Lower leg skin (tissue), 4 donors: ENCODE results near the gene BAMBI. TPM values are rescaled to one million over a fixed set of nuclear protein-coding genes. Genes with fewer than 3 reads are reported as not detected.

Experiments used
- DNase-seq, 2 donors: peaks; one replicate each; pipeline ENCODE4 v3.0.0-alpha.2; 2019; ENCODE audit warnings: low spot score in 2 of 2
- H3K4me3 ChIP-seq: fragments of 200-600 bp; sonication (generic); 2 replicates; pipeline ENCODE4 v1.5.1; 2017; ENCODE audit warnings: mild to moderate bottlenecking, low read depth; ENCODE audit not compliant: poor library complexity, severe bottlenecking
- POLR2A ChIP-seq, 2 donors: fragments of 450-650 bp; IDR thresholded peaks; one replicate each; pipeline ENCODE4 v1.6.1; 2016 to 2017; ENCODE audit warnings: antibody characterized with exemption in 2 of 2, mild to moderate bottlenecking in 1 of 2, moderate library complexity in 1 of 2
- WGBS, 2 donors: methylation state at CpG; one replicate each; pipeline ENCODE4 v1.1.5; 2018; 5-methylcytosine and 5-hydroxymethylcytosine counted together
- intact Hi-C: fragments of 100-400 bp; cut with DNase I; formaldehyde crosslinking; loops from one replicate; pipeline ENCODE4 v1.15.0; 2023; ENCODE audit warnings: low total_unique reads
- total RNA-seq, 4 donors: library from RNA; depleted of rRNA; stranded (reverse); fragments of >200 nt; gene quantifications; one replicate each; pipeline ENCODE4 v1.1.0, GENCODE V29; 2016
- TF ChIP-seq, protein P1 (sequence below), 3 donors: fragments of 450-650 bp; IDR thresholded peaks; one replicate each; pipeline ENCODE4 v1.5.1; 2016; ENCODE audit warnings: antibody characterized with exemption in 3 of 3, mild to moderate bottlenecking in 3 of 3, moderate library complexity in 2 of 3

Gene BAMBI
- total RNA-seq, 4 donors from 2014 or later: 4.0 to 14.8 (median 11.1) TPM

DNA sequence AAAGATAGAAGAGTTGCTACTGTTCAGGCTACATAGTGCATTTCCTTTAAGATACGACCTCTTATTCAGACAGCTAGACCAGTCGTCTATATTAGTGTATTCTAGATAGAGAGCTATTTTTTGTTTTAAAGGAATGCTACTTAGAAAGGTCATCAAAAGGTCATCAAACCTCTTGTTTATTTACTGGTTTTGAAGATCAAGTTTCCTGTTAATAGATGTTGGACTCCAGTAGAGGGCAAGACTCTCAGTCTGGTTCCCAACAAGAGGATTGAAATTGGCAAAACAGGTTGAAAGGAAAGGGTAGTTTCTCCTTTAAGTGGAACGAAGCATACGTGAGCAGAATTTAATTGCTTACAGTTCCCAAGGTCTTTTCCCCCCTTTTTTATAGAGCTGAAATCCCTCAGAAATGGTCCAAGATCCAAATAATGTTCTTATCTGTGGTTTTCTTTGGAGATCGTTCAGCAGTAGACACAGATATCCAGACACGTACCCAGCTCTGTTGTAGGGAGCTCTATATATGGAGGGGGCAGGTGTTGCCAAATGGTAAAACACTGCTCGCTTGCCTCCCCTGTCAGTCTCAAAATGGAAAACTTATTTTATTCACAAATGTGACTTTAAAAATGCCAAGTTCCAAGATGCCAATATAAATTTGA is 37.2 kb downstream of the BAMBI start:
- WGBS, 2 donors: 69% methylated on average over 7 of the region's 7 CpGs
- H3K4me3 ChIP-seq: no peak overlapping the region
- no peak for DNase-seq
- no peak for TF ChIP-seq POLR2A (IDR thresholded peaks at IDR 0.05)
- TF ChIP-seq, protein P1, sequence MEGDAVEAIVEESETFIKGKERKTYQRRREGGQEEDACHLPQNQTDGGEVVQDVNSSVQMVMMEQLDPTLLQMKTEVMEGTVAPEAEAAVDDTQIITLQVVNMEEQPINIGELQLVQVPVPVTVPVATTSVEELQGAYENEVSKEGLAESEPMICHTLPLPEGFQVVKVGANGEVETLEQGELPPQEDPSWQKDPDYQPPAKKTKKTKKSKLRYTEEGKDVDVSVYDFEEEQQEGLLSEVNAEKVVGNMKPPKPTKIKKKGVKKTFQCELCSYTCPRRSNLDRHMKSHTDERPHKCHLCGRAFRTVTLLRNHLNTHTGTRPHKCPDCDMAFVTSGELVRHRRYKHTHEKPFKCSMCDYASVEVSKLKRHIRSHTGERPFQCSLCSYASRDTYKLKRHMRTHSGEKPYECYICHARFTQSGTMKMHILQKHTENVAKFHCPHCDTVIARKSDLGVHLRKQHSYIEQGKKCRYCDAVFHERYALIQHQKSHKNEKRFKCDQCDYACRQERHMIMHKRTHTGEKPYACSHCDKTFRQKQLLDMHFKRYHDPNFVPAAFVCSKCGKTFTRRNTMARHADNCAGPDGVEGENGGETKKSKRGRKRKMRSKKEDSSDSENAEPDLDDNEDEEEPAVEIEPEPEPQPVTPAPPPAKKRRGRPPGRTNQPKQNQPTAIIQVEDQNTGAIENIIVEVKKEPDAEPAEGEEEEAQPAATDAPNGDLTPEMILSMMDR (IDR thresholded peaks at IDR 0.05): no peak
- intact Hi-C loops: no loop called here

DNA sequence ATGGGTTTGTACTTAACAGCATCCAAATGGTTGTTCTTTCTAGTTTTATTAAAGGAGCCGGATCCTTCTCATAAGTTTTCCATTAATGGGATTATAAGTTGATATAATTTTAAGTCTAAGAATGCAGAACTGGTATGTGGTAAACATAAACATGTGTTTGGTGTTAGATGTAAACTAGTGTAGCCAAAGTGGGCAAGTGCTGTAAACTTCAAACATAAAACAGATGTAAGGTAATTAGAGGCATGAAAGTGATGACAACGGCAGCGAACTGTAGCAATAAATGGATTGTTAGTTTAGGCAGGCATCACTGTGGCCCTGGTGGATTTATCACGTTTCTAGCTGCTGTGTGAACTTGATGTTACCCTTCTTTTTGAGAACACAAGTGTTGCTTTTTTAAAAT is 37.9 kb downstream of the BAMBI start:
- intact Hi-C loops: no loop called here
- TF ChIP-seq, protein P1 (IDR thresholded peaks at IDR 0.05): no peak
- no peak for TF ChIP-seq POLR2A (IDR thresholded peaks at IDR 0.05)
- no peak overlapping the region for H3K4me3 ChIP-seq
- 54 to 58% methylated on average over 4 of the region's 4 CpGs for WGBS, 2 donors
- no peak for DNase-seq

DNA sequence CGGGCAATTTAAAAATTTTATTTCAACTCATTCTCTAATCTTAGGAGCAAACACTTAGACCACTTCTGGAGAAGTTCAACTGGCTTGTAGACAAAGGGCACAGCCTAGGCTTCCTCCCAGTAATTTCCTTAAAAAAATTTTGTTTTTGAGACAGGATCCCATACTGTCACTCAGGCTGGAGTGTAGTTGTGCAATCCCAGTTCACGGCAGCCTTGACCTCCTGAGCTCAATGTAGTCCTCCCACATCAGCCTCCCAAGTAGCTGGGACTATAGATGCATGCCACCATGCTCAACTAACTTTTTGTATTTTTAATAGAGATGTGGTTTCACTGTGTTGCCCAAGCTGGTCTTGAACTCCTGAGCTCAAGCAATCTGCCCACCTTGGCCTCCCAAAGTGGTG is 38.4 kb downstream of the BAMBI start:
- no peak overlapping the region for H3K4me3 ChIP-seq
- intact Hi-C loops: no loop called here
- no peak for DNase-seq
- TF ChIP-seq, protein P1 (IDR thresholded peaks at IDR 0.05): no peak
- no peak for TF ChIP-seq POLR2A (IDR thresholded peaks at IDR 0.05)
- 80 to 83% methylated on average over 2 of the region's 2 CpGs for WGBS, 2 donors

DNA sequence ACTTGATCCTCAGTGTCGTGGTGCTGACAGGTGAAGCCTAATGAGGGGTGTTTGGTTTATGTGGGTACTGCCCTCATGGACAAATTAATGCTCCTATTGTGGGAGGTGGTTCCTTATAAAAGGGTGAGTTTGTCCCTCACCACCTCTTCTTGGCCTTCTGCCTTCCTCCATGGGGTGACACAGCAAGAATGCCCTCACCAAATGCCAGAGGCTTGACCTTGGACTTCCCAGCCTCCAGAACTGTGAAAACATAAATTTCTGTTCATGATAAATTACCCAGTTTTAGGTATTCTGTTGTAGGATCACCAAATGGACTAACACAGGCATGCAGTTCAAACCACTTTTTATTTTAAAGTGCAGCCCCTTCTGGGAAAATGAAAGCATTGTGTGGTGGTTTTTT is 39.4 kb downstream of the BAMBI start:
- no peak for DNase-seq
- intact Hi-C loops: no loop called here
- WGBS, 2 donors: 88 to 92% methylated on average over 1 of the region's 1 CpG
- no peak overlapping the region for H3K4me3 ChIP-seq
- TF ChIP-seq, protein P1 (IDR thresholded peaks at IDR 0.05): no peak
- no peak for TF ChIP-seq POLR2A (IDR thresholded peaks at IDR 0.05)

DNA sequence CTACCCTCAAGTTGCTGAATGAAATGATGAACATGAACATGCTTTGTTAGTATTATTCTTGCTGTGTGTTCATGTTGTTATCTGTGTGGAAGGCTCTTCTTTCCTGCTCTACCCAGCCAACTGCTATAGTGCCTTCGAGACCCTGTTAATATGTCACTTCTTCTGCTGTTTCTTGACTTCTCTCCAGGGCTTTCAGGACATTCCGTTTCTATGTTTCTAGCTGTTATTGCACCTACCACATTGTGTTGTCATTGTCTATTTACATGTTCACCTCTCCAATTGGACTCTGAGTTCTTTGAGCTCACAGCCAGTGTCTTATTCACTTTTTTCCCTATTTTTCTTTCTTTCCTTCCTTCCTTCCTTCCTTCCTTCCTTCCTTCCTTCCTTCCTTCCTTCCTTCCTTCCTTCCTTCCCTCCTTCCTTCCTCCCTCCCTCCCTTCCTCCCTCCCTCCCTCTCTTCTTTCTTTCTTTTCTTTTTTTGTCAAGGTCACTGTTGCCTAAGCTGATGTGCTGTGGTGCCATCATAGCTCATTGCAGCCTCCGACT is 40.4 kb downstream of the BAMBI start:
- no peak for DNase-seq
- intact Hi-C loops: no loop called here
- TF ChIP-seq POLR2A (IDR thresholded peaks at IDR 0.05): no peak
- TF ChIP-seq, protein P1 (IDR thresholded peaks at IDR 0.05): no peak
- 79 to 81% methylated on average over 3 of the region's 3 CpGs for WGBS, 2 donors
- H3K4me3 ChIP-seq: no peak overlapping the region
